ENCODE measurements around the gene MYO3B.

Gene MYO3B

DNA sequence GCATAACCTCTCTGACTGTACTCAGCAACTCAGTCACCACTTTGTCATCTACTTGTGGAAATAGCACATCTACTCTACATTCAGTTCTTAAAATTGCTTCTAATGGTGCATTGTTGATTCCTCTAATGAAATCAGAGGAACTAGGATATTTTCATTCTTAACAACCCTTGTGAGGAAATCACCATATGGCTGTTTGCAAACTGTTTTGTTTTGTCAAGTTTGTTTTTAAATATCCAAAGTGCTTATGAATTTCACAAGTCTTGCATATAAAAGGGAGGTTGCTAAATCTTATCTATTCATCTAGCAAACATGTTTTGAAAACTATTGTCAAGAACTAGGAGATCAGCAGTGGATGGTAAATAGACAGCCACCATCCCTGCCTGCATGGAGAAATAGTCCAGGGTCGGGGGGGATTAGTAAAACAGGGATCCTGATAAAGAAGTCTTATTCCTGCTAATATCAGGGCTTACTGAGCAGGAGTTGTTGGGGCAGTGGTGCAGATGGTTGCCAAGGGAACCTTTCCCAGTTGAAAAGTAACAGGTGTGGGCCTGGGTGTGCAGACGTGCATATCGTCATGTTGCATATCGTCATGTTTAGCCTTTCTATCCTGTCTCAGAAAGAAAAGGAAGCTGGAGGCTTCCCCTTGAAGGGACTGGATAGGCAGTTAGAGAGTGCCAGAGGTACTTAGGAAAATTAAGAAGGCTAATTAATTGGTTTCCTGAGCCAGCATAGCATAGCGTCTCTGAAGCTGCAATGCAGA, 7.5 kb upstream of the MYO3B start:
- ChIA-PET CTCF (no interaction called here), POLR2A (no interaction called here)
- no peak for DNase-seq (ENCODE audit: low read depth, low spot score)
- TF ChIP-seq, protein P1, sequence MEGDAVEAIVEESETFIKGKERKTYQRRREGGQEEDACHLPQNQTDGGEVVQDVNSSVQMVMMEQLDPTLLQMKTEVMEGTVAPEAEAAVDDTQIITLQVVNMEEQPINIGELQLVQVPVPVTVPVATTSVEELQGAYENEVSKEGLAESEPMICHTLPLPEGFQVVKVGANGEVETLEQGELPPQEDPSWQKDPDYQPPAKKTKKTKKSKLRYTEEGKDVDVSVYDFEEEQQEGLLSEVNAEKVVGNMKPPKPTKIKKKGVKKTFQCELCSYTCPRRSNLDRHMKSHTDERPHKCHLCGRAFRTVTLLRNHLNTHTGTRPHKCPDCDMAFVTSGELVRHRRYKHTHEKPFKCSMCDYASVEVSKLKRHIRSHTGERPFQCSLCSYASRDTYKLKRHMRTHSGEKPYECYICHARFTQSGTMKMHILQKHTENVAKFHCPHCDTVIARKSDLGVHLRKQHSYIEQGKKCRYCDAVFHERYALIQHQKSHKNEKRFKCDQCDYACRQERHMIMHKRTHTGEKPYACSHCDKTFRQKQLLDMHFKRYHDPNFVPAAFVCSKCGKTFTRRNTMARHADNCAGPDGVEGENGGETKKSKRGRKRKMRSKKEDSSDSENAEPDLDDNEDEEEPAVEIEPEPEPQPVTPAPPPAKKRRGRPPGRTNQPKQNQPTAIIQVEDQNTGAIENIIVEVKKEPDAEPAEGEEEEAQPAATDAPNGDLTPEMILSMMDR (IDR thresholded peaks at IDR 0.05; ENCODE audit: insufficient read depth, low read length, missing control alignments), result no peak
- H3K4me3 ChIP-seq (ENCODE audit: low read depth, low read length), result no peak overlapping the region

DNA sequence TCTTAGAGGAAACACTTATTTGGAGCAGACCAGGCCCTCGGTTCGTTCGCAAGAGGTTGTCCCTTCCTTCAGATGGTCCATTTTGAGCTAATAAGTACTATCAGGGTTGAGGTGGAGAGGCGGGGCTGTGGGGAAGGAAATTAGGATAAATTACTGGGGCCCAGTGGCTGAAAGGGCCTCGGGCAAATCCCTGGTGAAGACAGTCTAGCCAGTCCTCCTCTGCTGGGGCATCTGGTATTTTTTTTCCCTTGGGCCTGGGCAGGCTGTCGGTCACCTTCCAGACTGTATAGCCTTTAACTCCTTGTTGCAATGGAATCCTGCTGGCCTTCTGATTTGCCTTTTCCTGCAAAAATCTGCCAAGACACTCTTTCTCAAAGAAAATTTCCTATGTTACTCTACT, 1.7 kb upstream of the MYO3B start:
- TF ChIP-seq, protein P1 (IDR thresholded peaks at IDR 0.05; ENCODE audit: insufficient read depth, low read length, missing control alignments), result no peak
- ChIA-PET CTCF (no interaction called here), POLR2A (no interaction called here)
- DNase-seq (ENCODE audit: low read depth, low spot score), result no peak
- no peak overlapping the region for H3K4me3 ChIP-seq (ENCODE audit: low read depth, low read length)

DNA sequence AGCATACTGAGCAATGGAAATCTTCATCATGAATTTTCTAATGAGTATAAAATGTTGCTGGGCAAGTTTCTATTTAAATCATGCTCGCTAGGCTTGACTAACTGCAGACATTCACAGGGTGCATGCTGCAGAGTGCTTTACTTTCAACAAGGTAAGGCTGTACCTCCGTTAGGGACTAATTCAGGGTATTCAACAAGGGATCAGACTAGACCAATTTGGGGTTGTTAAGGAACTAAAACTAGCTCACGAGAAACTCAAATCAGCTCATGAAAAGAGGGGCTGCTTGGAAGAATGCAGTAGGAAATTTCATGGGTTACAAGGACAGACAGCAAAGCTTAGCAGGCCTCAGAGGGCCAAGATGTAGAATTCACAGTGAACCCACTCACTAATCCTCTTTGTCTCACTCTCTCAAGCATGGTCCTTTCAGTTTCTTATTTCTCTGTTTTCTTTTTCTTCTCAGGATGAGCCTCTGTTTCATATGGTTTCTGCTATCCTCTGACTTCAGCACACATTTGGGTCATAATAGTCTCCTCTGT, 2.2 kb downstream of the MYO3B start:
- POLR2A ChIA-PET, result no interaction called here
- no peak overlapping the region for H3K4me3 ChIP-seq (ENCODE audit: low read depth, low read length)
- TF ChIP-seq, protein P1 (IDR thresholded peaks at IDR 0.05; ENCODE audit: insufficient read depth, low read length, missing control alignments), result no peak
- CTCF ChIA-PET, result no interaction called here
- DNase-seq (ENCODE audit: low read depth, low spot score), result no peak

DNA sequence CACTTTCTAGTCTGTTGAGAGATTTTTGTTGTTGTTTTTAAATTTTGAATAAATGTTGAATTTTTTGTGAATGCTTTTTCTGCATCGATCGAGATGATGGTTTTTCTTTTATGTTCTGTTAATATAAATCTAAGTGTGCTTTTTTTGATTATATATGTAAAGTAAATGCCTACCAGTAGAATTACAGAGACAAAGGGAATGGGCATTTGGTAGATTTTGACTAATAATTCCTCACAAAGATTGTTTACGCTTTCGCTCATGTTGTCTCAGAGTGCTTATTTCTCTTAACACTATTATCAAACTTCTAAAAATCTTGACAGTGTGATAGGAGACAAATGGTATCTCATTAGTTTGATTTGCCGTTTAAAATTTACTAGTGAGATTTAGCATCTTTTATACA, 3.7 kb downstream of the MYO3B start:
- DNase-seq (ENCODE audit: low read depth, low spot score), result no peak
- no peak overlapping the region for H3K4me3 ChIP-seq (ENCODE audit: low read depth, low read length)
- TF ChIP-seq, protein P1 (IDR thresholded peaks at IDR 0.05; ENCODE audit: insufficient read depth, low read length, missing control alignments), result no peak
- POLR2A ChIA-PET, result no interaction called here
- CTCF ChIA-PET, result no interaction called here

GRCh38 chr2:170185319-170185718, 7.4 kb downstream of the MYO3B start:
- no peak overlapping the region for H3K4me3 ChIP-seq (ENCODE audit: low read depth, low read length)
- DNase-seq (ENCODE audit: low read depth, low spot score), result no peak
- ChIA-PET POLR2A (no interaction called here), CTCF (no interaction called here)
- TF ChIP-seq, protein P1 (IDR thresholded peaks at IDR 0.05; ENCODE audit: insufficient read depth, low read length, missing control alignments), result no peak

DNA sequence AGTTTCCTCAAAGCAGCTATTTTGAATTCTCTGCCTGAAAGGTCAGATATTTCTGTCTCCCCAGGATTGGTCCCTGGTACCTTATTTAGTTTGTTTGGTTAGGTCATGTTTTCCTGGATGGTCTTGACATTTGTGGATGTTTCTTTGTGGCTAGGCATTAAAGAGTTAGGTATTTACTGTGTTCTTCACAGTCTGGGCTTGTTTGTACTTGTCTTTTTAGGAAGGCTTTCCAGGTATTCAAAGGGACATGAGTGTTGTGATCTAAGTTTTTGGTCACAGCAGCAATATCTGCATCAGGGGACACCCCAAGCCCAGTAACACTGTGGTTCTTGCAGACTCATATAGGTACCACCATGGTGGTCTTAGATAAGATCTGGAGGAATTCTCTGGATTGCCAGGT, 11.8 kb downstream of the MYO3B start:
- DNase-seq (ENCODE audit: low read depth, low spot score), result no peak
- TF ChIP-seq, protein P1 (IDR thresholded peaks at IDR 0.05; ENCODE audit: insufficient read depth, low read length, missing control alignments), result no peak
- ChIA-PET CTCF (no interaction called here), POLR2A (no interaction called here)
- no peak overlapping the region for H3K4me3 ChIP-seq (ENCODE audit: low read depth, low read length)

Data from AG04449 (cell line).